Transverse colon (tissue), 4 donors: ENCODE results near the gene DCAF15. TPM values are rescaled to one million over a fixed set of nuclear protein-coding genes. Genes with fewer than 3 reads are reported as not detected.
A peak's percentile ranks its signal among the peaks of the same experiment; 100 is the strongest.

Experiments
- DNase-seq: peaks from one replicate; pipeline ENCODE4 v3.0.0-alpha.2; 2019
- H3K27ac ChIP-seq, 4 donors: fragments of 200-600 bp; sonication (generic); 2 replicates each; pipeline ENCODE4 v1.5.1; 2016 to 2018; ENCODE audit warnings: inconsistent platforms in 4 of 4
- H3K27me3 ChIP-seq: fragments of 200-600 bp; sonication (generic); 2 replicates; pipeline ENCODE4 v1.5.1; 2017; ENCODE audit warnings: inconsistent platforms
- H3K36me3 ChIP-seq, 4 donors: fragments of 200-600 bp; sonication (generic); 2 replicates each; pipeline ENCODE4 v1.5.1; 2017 to 2019; ENCODE audit warnings: inconsistent platforms in 4 of 4
- H3K4me1 ChIP-seq, 4 donors: fragments of 200-600 bp; sonication (generic); 2 replicates each; pipeline ENCODE4 v1.5.1; 2017 to 2020; ENCODE audit warnings: inconsistent platforms in 4 of 4
- H3K4me3 ChIP-seq, 4 donors: fragments of 200-600 bp; sonication (generic); 1 replicate in 1 of 4; 2 replicates in 3 of 4; pipeline versions ENCODE4 v1.5.1 to v1.6.1; 2017 to 2019; ENCODE audit warnings: inconsistent platforms in 4 of 4
- H3K9me3 ChIP-seq, 2 donors: fragments of 200-600 bp; sonication (generic); 2 replicates each; pipeline ENCODE4 v1.5.1; 2017 to 2019; ENCODE audit warnings: inconsistent platforms in 2 of 2
- CTCF ChIP-seq, 5 experiments: fragments of 200-600 bp in 3 of 5; fragments of 450-650 bp in 2 of 5; sonication (generic) in 3 of 5; IDR thresholded peaks; 1 replicate in 2 of 5; 2 replicates in 3 of 5; pipeline ENCODE4 v1.5.1; 2016 to 2017; ENCODE audit warnings: antibody characterized with exemption in 5 of 5, inconsistent platforms in 3 of 5, mild to moderate bottlenecking in 2 of 5, moderate library complexity in 1 of 5
- EP300 ChIP-seq: sonication (generic); formaldehyde crosslinking; IDR thresholded peaks from one replicate; pipeline ENCODE4 v1.6.1; 2017; ENCODE audit warnings: antibody characterized with exemption, low read depth
- POLR2A ChIP-seq: fragments of 450-650 bp; IDR thresholded peaks from one replicate; pipeline ENCODE4 v1.6.1; 2016; ENCODE audit warnings: antibody characterized with exemption, mild to moderate bottlenecking, moderate library complexity
- POLR2AphosphoS5 ChIP-seq, 3 donors: sonication (generic); formaldehyde crosslinking; IDR thresholded peaks; one replicate each; pipeline ENCODE4 v1.6.1; 2016; ENCODE audit warnings: antibody characterized with exemption in 3 of 3
- WGBS, 2 donors: methylation state at CpG; one replicate each; pipeline ENCODE4 v1.1.5; 2018; ENCODE audit warnings: low coverage in 1 of 2; 5-methylcytosine and 5-hydroxymethylcytosine counted together
- in situ Hi-C, 4 donors: fragments of 200-750 bp; cut with MboI; loops; one replicate each; pipeline versions ENCODE4 v1.15.0 to v1.15.1; 2017; ENCODE audit warnings: low sequenced_read_pairs in 3 of 4, low pct_ligation_motif_present in 1 of 4, low pct_unique_long_range_greater_than_20kb in 1 of 4
- intact Hi-C: fragments of 100-400 bp; cut with DNase I; formaldehyde crosslinking; loops from one replicate; pipeline ENCODE4 v1.15.1; 2023; ENCODE audit warnings: low total_unique reads
- total RNA-seq, 4 donors: library from RNA; depleted of rRNA; stranded (reverse); fragments of >200 nt; gene quantifications; one replicate each; pipeline ENCODE4 v1.1.0, GENCODE V29; 2016

The DCAF15 gene
- total RNA-seq, 4 donors from 2014 or later, result 26.2 to 61.7 (median 35.8) TPM

- TF ChIP-seq EP300 (no peak), CTCF (IDR thresholded peaks at IDR 0.05) (no peak), POLR2AphosphoS5 (IDR thresholded peaks at IDR 0.05) (no peak), POLR2A (peak; percentile 1)
- Histone ChIP-seq H3K4me1 (peaks cover 4 to 34% (median 29%) of the 10 kb centered on the region in 4 donors), H3K9me3 (no peaks in the 10 kb centered on the region), H3K27ac (peak overlapping the region; percentile 100), H3K36me3 (no peaks in the 10 kb centered on the region), H3K4me3 (peak overlapping the region in 2 of 4 donors; percentile 95 to 98), H3K27me3 (no peaks in the 10 kb centered on the region)
- peak; percentile 66 for DNase-seq
- in situ Hi-C loops, result no loop called here
- WGBS, 2 donors, result 18 to 47% methylated on average over 2 to 14 of the region's 14 CpGs
- intact Hi-C loops, result no loop called here
These were observed 52.5 kb downstream of the DCAF15 start for GRCh38 chr19:14004619-14005348.

DNA sequence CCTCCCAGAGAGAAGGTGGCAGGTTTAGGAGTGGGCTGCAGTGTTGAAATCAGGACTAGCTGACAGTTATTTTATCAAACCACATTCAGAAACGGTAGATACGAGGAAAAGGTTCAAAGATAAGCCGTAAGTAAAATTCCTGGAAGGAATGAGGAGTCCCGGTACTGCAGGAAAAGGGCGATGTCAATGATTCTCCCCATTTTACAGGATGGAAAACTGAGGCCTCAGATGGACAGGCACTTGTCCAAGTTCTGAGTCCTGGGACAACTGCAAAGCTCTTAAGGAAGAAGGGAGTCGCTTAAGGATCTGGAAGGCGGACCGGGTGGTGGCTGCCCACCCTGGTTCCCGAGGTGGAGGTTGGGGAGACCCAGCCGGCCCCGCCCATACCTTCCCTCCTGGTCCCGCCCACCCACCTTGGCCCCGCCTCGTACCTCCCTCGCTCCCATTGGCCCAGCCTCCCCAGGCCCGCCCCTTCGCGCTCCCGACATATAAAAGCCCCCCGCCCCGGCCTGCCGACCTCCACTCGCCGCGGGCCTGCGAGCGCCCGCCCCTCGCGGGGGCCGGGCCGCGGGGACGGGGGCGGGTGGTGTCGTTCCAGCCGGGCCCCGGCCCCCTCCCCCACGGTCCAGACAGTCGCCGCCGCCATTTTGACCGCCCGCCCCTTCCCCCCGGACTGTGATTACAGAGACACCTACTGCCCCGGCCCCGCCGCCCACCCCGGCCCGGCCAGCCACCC is 53.2 kb downstream of the DCAF15 start:
- in situ Hi-C loops, result no loop called here
- intact Hi-C loops, result no loop called here
- Histone ChIP-seq H3K27me3 (no peaks in the 10 kb centered on the region), H3K9me3 (no peaks in the 10 kb centered on the region), H3K27ac (peak overlapping the region; percentile 100), H3K4me1 (peaks cover 4 to 34% (median 29%) of the 10 kb centered on the region in 4 donors), H3K4me3 (peak overlapping the region; percentile 94 to 98 (median 96)), H3K36me3 (no peaks in the 10 kb centered on the region)
- peak; percentile 96 for DNase-seq
- TF ChIP-seq EP300, result no peak
- TF ChIP-seq POLR2A, result peak; percentile 8
- peak in 2 of 3 donors; percentile 54 to 65 for TF ChIP-seq POLR2AphosphoS5 (IDR thresholded peaks at IDR 0.05)
- no peak for TF ChIP-seq CTCF (IDR thresholded peaks at IDR 0.05)
- WGBS, 2 donors, result 5 to 21% methylated on average over 5 to 29 of the region's 50 CpGs

- 1% methylated on average over 48 of the region's 58 CpGs; no CpG with 5 or more reads in 1 of the 2 donors for WGBS, 2 donors
- Histone ChIP-seq H3K4me1 (peaks cover 4 to 34% (median 29%) of the 10 kb centered on the region in 4 donors), H3K9me3 (no peaks in the 10 kb centered on the region), H3K27me3 (no peaks in the 10 kb centered on the region), H3K36me3 (no peaks in the 10 kb centered on the region), H3K4me3 (peak within 1 kb of the TSS; percentile 94 to 98 (median 96)), H3K27ac (peak within 1 kb of the TSS; percentile 100)
- peak in 2 of 3 donors; percentile 4 to 18 for TF ChIP-seq POLR2AphosphoS5 (IDR thresholded peaks at IDR 0.05)
- no peak for TF ChIP-seq POLR2A
- in situ Hi-C loops (no loop called here), intact Hi-C loops (no loop called here)
- DNase-seq, result peak; percentile 100
These were observed 53.9 kb downstream of the DCAF15 start, which contains the start of gene RFX1 for GRCh38 chr19:14006085-14006765. Gene RFX1 (minus strand): TSS chr19:14006320. CDS start chr19:13993843, 12,477 bp downstream.

DNA sequence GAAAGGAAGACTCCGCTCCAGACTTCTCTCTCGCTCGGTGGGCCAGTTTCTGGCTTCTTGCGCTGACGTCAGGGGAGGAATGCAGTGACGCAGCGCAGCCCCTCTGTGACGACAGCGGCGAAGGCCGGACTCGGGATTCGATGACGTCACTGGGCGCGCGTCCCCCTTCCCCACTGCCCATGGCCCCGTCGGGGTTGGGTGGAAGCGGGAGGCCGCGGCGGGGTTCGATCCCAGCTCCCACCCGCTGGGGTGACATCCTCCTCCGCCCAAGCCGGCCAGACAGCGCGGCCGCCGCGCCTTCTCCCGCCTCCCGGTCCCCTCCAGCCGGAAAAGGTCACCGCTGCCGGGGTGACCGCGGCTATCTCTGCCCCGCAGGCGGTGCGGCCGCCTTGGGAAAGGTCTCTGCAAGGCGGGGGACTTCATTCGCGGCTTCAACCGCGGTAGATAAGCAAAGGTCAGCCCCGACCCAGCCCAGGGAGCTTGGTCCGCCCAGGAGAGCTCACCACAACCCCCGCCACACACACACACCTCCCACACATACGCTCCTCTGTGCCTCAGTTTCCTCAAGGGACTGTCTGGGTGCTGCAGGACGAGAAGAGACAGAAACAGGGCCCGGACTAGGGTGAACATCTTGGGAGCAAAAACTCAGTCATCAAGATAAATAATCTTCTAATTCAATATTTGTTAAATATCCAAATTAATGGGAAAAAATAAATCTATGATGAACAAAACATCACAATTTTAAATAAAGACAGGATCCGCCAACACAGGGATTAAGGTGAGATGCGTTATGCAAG is 54.7 kb downstream of the DCAF15 start:
- no peak for TF ChIP-seq CTCF (IDR thresholded peaks at IDR 0.05)
- peak; percentile 60 for TF ChIP-seq EP300
- peak; percentile 48 to 69 (median 67) for TF ChIP-seq POLR2AphosphoS5 (IDR thresholded peaks at IDR 0.05)
- TF ChIP-seq POLR2A, result peak; percentile 71
- in situ Hi-C loops (no loop called here), intact Hi-C loops (no loop called here)
- DNase-seq, result no peak
- Histone ChIP-seq H3K27me3 (no peaks in the 10 kb centered on the region), H3K27ac (peak overlapping the region; percentile 100), H3K36me3 (no peaks in the 10 kb centered on the region), H3K4me3 (peak overlapping the region; percentile 51 to 98 (median 77)), H3K9me3 (no peaks in the 10 kb centered on the region), H3K4me1 (peaks cover 4 to 34% (median 29%) of the 10 kb centered on the region in 4 donors)
- WGBS, 2 donors, result 10 to 48% methylated on average over 4 to 28 of the region's 56 CpGs
